ENCODE results near the gene SBK1. TPM values are rescaled to one million over a fixed set of nuclear protein-coding genes. Genes with fewer than 3 reads are reported as not detected.

Gene SBK1
- total RNA-seq, 4 donors from 2014 or later, result 0.27 to 1.4 (median 0.32) TPM; not detected in 1

DNA sequence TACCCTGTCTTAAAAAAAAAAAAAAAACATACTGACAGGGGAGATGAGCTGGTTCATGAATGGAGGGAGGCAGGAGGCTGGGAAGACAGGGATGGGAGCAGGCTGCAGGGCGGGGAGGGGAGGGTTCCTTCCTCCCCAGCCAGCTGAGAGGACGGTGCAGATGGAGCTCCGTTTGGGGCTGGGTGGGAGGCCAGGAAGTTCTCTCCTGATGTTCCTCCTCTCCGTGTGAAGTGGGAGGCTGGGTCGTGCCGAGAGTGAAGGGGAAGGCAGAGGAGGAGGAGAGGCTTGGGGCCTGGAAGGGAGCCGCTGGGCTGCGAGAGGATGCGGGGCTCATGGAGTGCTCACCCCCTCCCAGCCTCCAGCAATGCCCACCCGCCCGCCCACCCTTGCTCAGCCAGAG lies 21.3 kb downstream of the SBK1 start:
- in situ Hi-C loops (cut with MboI; ENCODE audit: low pct_ligation_motif_present in 1 of 4, low pct_unique_long_range_greater_than_20kb in 1 of 4, low sequenced_read_pairs in 3 of 4), result no loop called here
- no peaks in the 10 kb centered on the region for H3K36me3 ChIP-seq
- WGBS, 2 donors (ENCODE audit: low coverage in 1 of 2), result 70 to 100% methylated on average over 1 to 11 of the region's 11 CpGs

DNA sequence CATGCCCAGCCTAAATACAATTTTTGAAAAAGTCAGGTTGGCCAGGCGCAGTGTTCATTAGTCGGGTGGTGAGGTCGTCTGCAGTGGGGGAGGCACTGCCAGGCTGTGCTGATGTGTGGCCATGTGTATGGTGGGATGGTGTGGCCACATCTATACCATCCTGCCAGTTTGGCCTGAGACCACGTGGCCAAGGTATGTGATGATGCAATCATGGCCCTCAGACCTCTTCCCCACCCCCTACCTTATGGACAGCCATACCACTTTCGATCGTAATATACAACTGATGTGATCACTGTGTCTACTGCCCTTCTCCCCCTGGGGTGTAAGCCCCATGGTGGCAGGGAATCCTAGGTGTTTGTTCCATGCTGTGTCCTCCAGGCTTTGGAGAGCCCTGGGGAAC lies 23.7 kb downstream of the SBK1 start:
- no peaks in the 10 kb centered on the region for H3K4me1 ChIP-seq
- H3K27ac ChIP-seq, result no peak overlapping the region
- H3K9me3 ChIP-seq, result no peaks in the 10 kb centered on the region
- DNase-seq, result no peak
- no peaks in the 10 kb centered on the region for H3K27me3 ChIP-seq
- WGBS, 2 donors (ENCODE audit: low coverage in 1 of 2), result 82% methylated on average over 6 of the region's 6 CpGs; no CpG with 5 or more reads in 1 of the 2 donors
- in situ Hi-C loops (cut with MboI; ENCODE audit: low pct_ligation_motif_present in 1 of 4, low pct_unique_long_range_greater_than_20kb in 1 of 4, low sequenced_read_pairs in 3 of 4), result loop anchor here in 1 of 4 donors (5.0 kb wide), 1 partner anchor 39 kb away; no protein-coding TSS in a partner anchor
- TF ChIP-seq CTCF (IDR thresholded peaks at IDR 0.05) (no peak), EP300 (IDR thresholded peaks at IDR 0.05; ENCODE audit: low read depth) (no peak), POLR2A (IDR thresholded peaks at IDR 0.05) (no peak), POLR2AphosphoS5 (IDR thresholded peaks at IDR 0.05) (no peak)
- H3K4me3 ChIP-seq, result no peak overlapping the region
- H3K36me3 ChIP-seq, result no peaks in the 10 kb centered on the region
- intact Hi-C loops (cut with DNase I; ENCODE audit: low total_unique reads), result no loop called here

More for the DNA sequence above, 21.3 kb downstream of the SBK1 start:
- no peaks in the 10 kb centered on the region for H3K9me3 ChIP-seq
- H3K27ac ChIP-seq, result no peak overlapping the region
- H3K27me3 ChIP-seq, result no peaks in the 10 kb centered on the region
- DNase-seq, result no peak
- TF ChIP-seq CTCF (IDR thresholded peaks at IDR 0.05) (no peak), EP300 (IDR thresholded peaks at IDR 0.05; ENCODE audit: low read depth) (no peak), POLR2A (IDR thresholded peaks at IDR 0.05) (no peak), POLR2AphosphoS5 (IDR thresholded peaks at IDR 0.05) (no peak)
- H3K4me3 ChIP-seq, result no peak overlapping the region
- intact Hi-C loops (cut with DNase I; ENCODE audit: low total_unique reads), result no loop called here
- H3K4me1 ChIP-seq, result no peaks in the 10 kb centered on the region

- TF ChIP-seq POLR2AphosphoS5 (IDR thresholded peaks at IDR 0.05) (no peak), EP300 (IDR thresholded peaks at IDR 0.05; ENCODE audit: low read depth) (no peak), CTCF (IDR thresholded peaks at IDR 0.05) (peak; percentile 74 to 92 (median 88))
- peak; percentile 56 for DNase-seq
- Histone ChIP-seq H3K27ac (no peak overlapping the region), H3K4me1 (no peaks in the 10 kb centered on the region), H3K27me3 (no peaks in the 10 kb centered on the region), H3K9me3 (no peaks in the 10 kb centered on the region), H3K4me3 (no peak overlapping the region), H3K36me3 (no peaks in the 10 kb centered on the region)
- 49 to 100% methylated on average over 1 to 22 of the region's 22 CpGs for WGBS, 2 donors (ENCODE audit: low coverage in 1 of 2)
- intact Hi-C loops (cut with DNase I; ENCODE audit: low total_unique reads), result no loop called here
- in situ Hi-C loops (cut with MboI; ENCODE audit: low pct_ligation_motif_present in 1 of 4, low pct_unique_long_range_greater_than_20kb in 1 of 4, low sequenced_read_pairs in 3 of 4), result loop anchor here in 1 of 4 donors (5.0 kb wide), 1 partner anchor 40 kb away; no protein-coding TSS in a partner anchor
These were observed 24.9 kb downstream of the SBK1 start for GRCh38 chr16:28317040-28317880.

- intact Hi-C loops (cut with DNase I; ENCODE audit: low total_unique reads), result loop anchor here (2.0 kb wide), 1 partner anchor 41 kb away; no protein-coding TSS in a partner anchor
- in situ Hi-C loops (cut with MboI; ENCODE audit: low pct_ligation_motif_present in 1 of 4, low pct_unique_long_range_greater_than_20kb in 1 of 4, low sequenced_read_pairs in 3 of 4), result loop anchor here in 1 of 4 donors (5.0 kb wide), 1 partner anchor 41 kb away; no protein-coding TSS in a partner anchor
- DNase-seq, result no peak
- TF ChIP-seq EP300 (IDR thresholded peaks at IDR 0.05; ENCODE audit: low read depth) (no peak), POLR2A (IDR thresholded peaks at IDR 0.05) (no peak), CTCF (IDR thresholded peaks at IDR 0.05) (no peak), POLR2AphosphoS5 (IDR thresholded peaks at IDR 0.05) (no peak)
- no peaks in the 10 kb centered on the region for H3K36me3 ChIP-seq
- H3K27ac ChIP-seq, result no peak overlapping the region
- no peaks in the 10 kb centered on the region for H3K4me1 ChIP-seq
- no peak overlapping the region for H3K4me3 ChIP-seq
- no peaks in the 10 kb centered on the region for H3K27me3 ChIP-seq
- 87 to 92% methylated on average over 2 to 8 of the region's 9 CpGs for WGBS, 2 donors (ENCODE audit: low coverage in 1 of 2)
- no peaks in the 10 kb centered on the region for H3K9me3 ChIP-seq
These were observed 25.9 kb downstream of the SBK1 start for GRCh38 chr16:28318042-28318744.

Measured in transverse colon (tissue), 4 donors.